Measurements from ENCODE around the gene HS3ST2.

GRCh38 chr16:22948058-22948602 lies 134.2 kb downstream of the HS3ST2 start:
- TF ChIP-seq JUNB (IDR thresholded peaks at IDR 0.05; ENCODE audit: unreplicated experiment), result no peak
- 0 out of 4 replicates have a peak, but pooled peaks of 1 of the 2 experiments have one; percentile 7 for TF ChIP-seq CTCF (conservative IDR thresholded peaks at IDR 0.05; ENCODE audit: low read depth in 2 of 2)
- TF ChIP-seq EZH2 (IDR thresholded peaks at IDR 0.05; ENCODE audit: low read depth, unreplicated experiment), result no peak
- TF ChIP-seq ZNF114 (CRISPR knock-in tag; IDR thresholded peaks at IDR 0.05), result no peak
- no peak for TF ChIP-seq POLR2AphosphoS5 (IDR thresholded peaks at IDR 0.05; ENCODE audit: low read depth)
- TF ChIP-seq REST (IDR thresholded peaks at IDR 0.05; ENCODE audit: unreplicated experiment), result no peak
- TF ChIP-seq EZH2phosphoT487 (IDR thresholded peaks at IDR 0.05; ENCODE audit: unreplicated experiment), result no peak

All from GM23338 (cell line).